GM23338 (cell line): ENCODE results near the gene WDSUB1. TPM values are rescaled to one million over a fixed set of nuclear protein-coding genes. Genes with fewer than 3 reads are reported as not detected.

Experiments
- ATAC-seq: fragments of 200-7000 bp; cut with Tn5 transposase; 3 replicates; pipeline ENCODE4 v1.9.1; 2020
- DNase-seq: peaks from one replicate; pipeline ENCODE4 v3.0.0-alpha.2; 2015; ENCODE audit warnings: low spot score
- H2AFZ ChIP-seq: fragments of 200-600 bp; sonication (generic); 2 replicates; pipeline ENCODE4 v1.8.0; 2016; ENCODE audit warnings: antibody characterized with exemption, mild to moderate bottlenecking, moderate library complexity
- H3F3A ChIP-seq: fragments of 200-600 bp; sonication (generic); replicated peaks from 2 replicates; pipeline ENCODE4 v1.8.0; 2017; ENCODE audit warnings: antibody characterized with exemption, mixed run types, low read depth
- H3K27ac ChIP-seq: fragments of 200-600 bp; sonication (generic); 2 replicates; pipeline ENCODE4 v1.6.1; 2016; ENCODE audit warnings: low read depth
- H3K27me3 ChIP-seq: fragments of 200-600 bp; sonication (generic); 2 replicates; pipeline ENCODE4 v1.8.0; 2016; ENCODE audit warnings: mild to moderate bottlenecking, mixed run types, moderate library complexity; ENCODE audit not compliant: insufficient read depth
- H3K36me3 ChIP-seq: fragments of 200-600 bp; sonication (generic); 2 replicates; pipeline ENCODE4 v1.8.0; 2016; ENCODE audit warnings: mild to moderate bottlenecking; ENCODE audit not compliant: insufficient read depth
- H3K4me1 ChIP-seq: fragments of 200-600 bp; sonication (generic); 2 replicates; pipeline ENCODE4 v1.8.0; 2016; ENCODE audit warnings: mild to moderate bottlenecking, moderate library complexity; ENCODE audit not compliant: insufficient read depth
- H3K4me2 ChIP-seq: fragments of 200-600 bp; sonication (generic); 2 replicates; pipeline ENCODE4 v1.7.1; 2017; ENCODE audit warnings: mixed run types
- H3K4me3 ChIP-seq: fragments of 200-600 bp; sonication (generic); 2 replicates; pipeline ENCODE4 v1.6.1; 2016; ENCODE audit warnings: mixed run types
- H3K79me2 ChIP-seq: fragments of 200-600 bp; sonication (generic); replicated peaks from 2 replicates; pipeline ENCODE4 v1.8.0; 2017; ENCODE audit warnings: mild to moderate bottlenecking; ENCODE audit not compliant: insufficient read depth
- H3K9me2 ChIP-seq: fragments of 200-600 bp; sonication (generic); 2 replicates; pipeline ENCODE4 v1.8.0; 2017; ENCODE audit not compliant: insufficient read depth
- H4K20me1 ChIP-seq: fragments of 200-600 bp; sonication (generic); replicated peaks from 2 replicates; pipeline ENCODE4 v1.8.0; 2017; ENCODE audit warnings: mild to moderate bottlenecking; ENCODE audit not compliant: insufficient read depth
- H3K27ac Mint-ChIP-seq: 2 replicates; pipeline ENCODE4 v1.8.0; 2020; ENCODE audit warnings: inconsistent platforms, mild to moderate bottlenecking, moderate library complexity, mixed read lengths
- H3K27me3 Mint-ChIP-seq: 3 replicates; pipeline ENCODE4 v1.8.0; 2022; ENCODE audit warnings: low read depth, mild to moderate bottlenecking, moderate library complexity, mixed read lengths, inconsistent platforms; ENCODE audit not compliant: insufficient read depth, poor library complexity
- H3K36me3 Mint-ChIP-seq: 3 replicates; pipeline ENCODE4 v1.8.0; 2021; ENCODE audit warnings: low read depth, mild to moderate bottlenecking, inconsistent platforms, moderate library complexity, mixed read lengths
- H3K4me1 Mint-ChIP-seq: 3 replicates; pipeline ENCODE4 v1.8.0; 2020; ENCODE audit warnings: mild to moderate bottlenecking, inconsistent platforms, mixed read lengths
- H3K4me3 Mint-ChIP-seq: 3 replicates; pipeline ENCODE4 v1.8.0; 2021; ENCODE audit warnings: moderate library complexity, mild to moderate bottlenecking, inconsistent platforms, mixed read lengths
- H3K9me3 Mint-ChIP-seq: 3 replicates; pipeline ENCODE4 v1.8.0; 2020; ENCODE audit warnings: moderate library complexity, mild to moderate bottlenecking, inconsistent platforms, mixed read lengths
- CREB1 ChIP-seq: fragments of 250-450 bp; sonication (Bioruptor Pico); IDR thresholded peaks from 2 replicates; pipeline ENCODE4 v1.5.0; 2020; ENCODE audit warnings: low read depth, mild to moderate bottlenecking, moderate library complexity
- EZH2 ChIP-seq: fragments of 200-600 bp; sonication (generic); IDR thresholded peaks from one replicate; pipeline ENCODE4 v1.8.0; 2017; ENCODE audit warnings: antibody characterized with exemption, mild to moderate bottlenecking, low read depth; ENCODE audit not compliant: unreplicated experiment
- EZH2phosphoT487 ChIP-seq: fragments of 200-600 bp; sonication (generic); IDR thresholded peaks from one replicate; pipeline ENCODE4 v1.8.1; 2018; ENCODE audit warnings: antibody characterized with exemption; ENCODE audit not compliant: unreplicated experiment
- JUNB ChIP-seq: IDR thresholded peaks from one replicate; pipeline ENCODE4 v1.6.1; 2016; ENCODE audit warnings: antibody characterized with exemption; ENCODE audit not compliant: unreplicated experiment
- NANOG ChIP-seq: IDR thresholded peaks from 2 replicates; pipeline ENCODE4 v1.6.1; 2016; ENCODE audit warnings: antibody characterized with exemption, borderline replicate concordance
- POLR2AphosphoS5 ChIP-seq: IDR thresholded peaks from 2 replicates; pipeline ENCODE4 v1.6.1; 2016; ENCODE audit warnings: antibody characterized with exemption, low read depth
- REST ChIP-seq: IDR thresholded peaks from one replicate; pipeline ENCODE4 v1.6.1; 2018; ENCODE audit warnings: antibody characterized with exemption; ENCODE audit not compliant: unreplicated experiment
- STAT1 ChIP-seq: IDR thresholded peaks from one replicate; pipeline ENCODE4 v1.6.1; 2016; ENCODE audit warnings: antibody characterized with exemption; ENCODE audit not compliant: unreplicated experiment
- ZNF114 ChIP-seq: fragments of 250-450 bp; sonication (Bioruptor Pico); IDR thresholded peaks from 2 replicates; pipeline ENCODE4 v1.5.0; 2020; ENCODE audit warnings: mild to moderate bottlenecking, moderate library complexity
- ZNF331 ChIP-seq: fragments of 250-450 bp; sonication (Bioruptor Pico); IDR thresholded peaks from 2 replicates; pipeline ENCODE4 v1.5.0; 2020; ENCODE audit warnings: low read depth, mild to moderate bottlenecking, moderate library complexity
- polyA plus RNA-seq: library from polyadenylated mRNA; unstranded; fragments of >200 nt; fragmentation: Nextera tagmentation; extraction: Ambion mirVana; gene quantifications from 2 replicates; pipeline ENCODE4 v1.2.1, GENCODE V29; 2016
- total RNA-seq: library from RNA; depleted of rRNA; stranded (reverse); fragments of >200 nt; shearing (Covaris generic); gene quantifications from 2 replicates; pipeline ENCODE4 v1.2.3, GENCODE V29; 2014
- TF ChIP-seq, protein P1 (sequence below): IDR thresholded peaks from 2 replicates; pipeline ENCODE4 v1.6.1; 2016; ENCODE audit warnings: antibody characterized with exemption
- TF ChIP-seq, protein P2 (sequence below): fragments of 250-450 bp; sonication (Bioruptor Pico); IDR thresholded peaks from 2 replicates; pipeline ENCODE4 v1.5.0; 2020; ENCODE audit warnings: mild to moderate bottlenecking, moderate library complexity
- TF ChIP-seq, protein P3 (sequence below), 2 experiments: fragments of 200-600 bp in 1 of 2; sonication (generic) in 1 of 2; conservative IDR thresholded peaks; 2 replicates each; pipeline versions ENCODE4 v1.5.1 to v1.6.1; 2016 to 2017; ENCODE audit warnings: antibody characterized with exemption in 2 of 2, low read depth in 2 of 2, mild to moderate bottlenecking in 2 of 2, moderate library complexity in 1 of 2

WDSUB1 gene
- total and polyA plus RNA-seq, 2 experiments from 2014 or later = 9.9 to 12.2 TPM

DNA sequence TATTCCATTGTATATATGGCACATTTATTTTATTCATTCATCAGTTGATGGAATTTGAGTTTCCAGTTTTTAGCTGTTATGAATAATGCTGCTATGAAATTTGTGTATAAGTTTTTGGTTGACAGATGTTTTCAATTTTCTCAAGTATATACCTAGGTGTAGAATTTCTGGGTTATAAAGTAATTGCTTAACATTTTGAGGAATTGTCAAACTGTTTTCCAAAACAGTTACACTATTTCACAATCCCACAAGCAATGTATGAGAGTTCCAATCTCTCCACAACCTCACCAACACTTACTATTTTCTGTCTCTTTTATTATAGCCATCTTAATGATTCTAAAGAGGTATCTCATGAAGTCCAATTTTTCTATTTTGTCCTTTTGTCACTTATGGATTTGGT is 12.5 kb upstream of the WDSUB1 start:
- TF ChIP-seq CREB1 (CRISPR knock-in tag) (no peak), REST (no peak), EZH2phosphoT487 (no peak), EZH2 (no peak), ZNF114 (CRISPR knock-in tag) (no peak), STAT1 (no peak), ZNF331 (CRISPR knock-in tag) (no peak), NANOG (no peak), JUNB (no peak), POLR2AphosphoS5 (no peak)
- TF ChIP-seq, protein P1, sequence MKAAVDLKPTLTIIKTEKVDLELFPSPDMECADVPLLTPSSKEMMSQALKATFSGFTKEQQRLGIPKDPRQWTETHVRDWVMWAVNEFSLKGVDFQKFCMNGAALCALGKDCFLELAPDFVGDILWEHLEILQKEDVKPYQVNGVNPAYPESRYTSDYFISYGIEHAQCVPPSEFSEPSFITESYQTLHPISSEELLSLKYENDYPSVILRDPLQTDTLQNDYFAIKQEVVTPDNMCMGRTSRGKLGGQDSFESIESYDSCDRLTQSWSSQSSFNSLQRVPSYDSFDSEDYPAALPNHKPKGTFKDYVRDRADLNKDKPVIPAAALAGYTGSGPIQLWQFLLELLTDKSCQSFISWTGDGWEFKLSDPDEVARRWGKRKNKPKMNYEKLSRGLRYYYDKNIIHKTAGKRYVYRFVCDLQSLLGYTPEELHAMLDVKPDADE = no peak
- TF ChIP-seq, protein P2, sequence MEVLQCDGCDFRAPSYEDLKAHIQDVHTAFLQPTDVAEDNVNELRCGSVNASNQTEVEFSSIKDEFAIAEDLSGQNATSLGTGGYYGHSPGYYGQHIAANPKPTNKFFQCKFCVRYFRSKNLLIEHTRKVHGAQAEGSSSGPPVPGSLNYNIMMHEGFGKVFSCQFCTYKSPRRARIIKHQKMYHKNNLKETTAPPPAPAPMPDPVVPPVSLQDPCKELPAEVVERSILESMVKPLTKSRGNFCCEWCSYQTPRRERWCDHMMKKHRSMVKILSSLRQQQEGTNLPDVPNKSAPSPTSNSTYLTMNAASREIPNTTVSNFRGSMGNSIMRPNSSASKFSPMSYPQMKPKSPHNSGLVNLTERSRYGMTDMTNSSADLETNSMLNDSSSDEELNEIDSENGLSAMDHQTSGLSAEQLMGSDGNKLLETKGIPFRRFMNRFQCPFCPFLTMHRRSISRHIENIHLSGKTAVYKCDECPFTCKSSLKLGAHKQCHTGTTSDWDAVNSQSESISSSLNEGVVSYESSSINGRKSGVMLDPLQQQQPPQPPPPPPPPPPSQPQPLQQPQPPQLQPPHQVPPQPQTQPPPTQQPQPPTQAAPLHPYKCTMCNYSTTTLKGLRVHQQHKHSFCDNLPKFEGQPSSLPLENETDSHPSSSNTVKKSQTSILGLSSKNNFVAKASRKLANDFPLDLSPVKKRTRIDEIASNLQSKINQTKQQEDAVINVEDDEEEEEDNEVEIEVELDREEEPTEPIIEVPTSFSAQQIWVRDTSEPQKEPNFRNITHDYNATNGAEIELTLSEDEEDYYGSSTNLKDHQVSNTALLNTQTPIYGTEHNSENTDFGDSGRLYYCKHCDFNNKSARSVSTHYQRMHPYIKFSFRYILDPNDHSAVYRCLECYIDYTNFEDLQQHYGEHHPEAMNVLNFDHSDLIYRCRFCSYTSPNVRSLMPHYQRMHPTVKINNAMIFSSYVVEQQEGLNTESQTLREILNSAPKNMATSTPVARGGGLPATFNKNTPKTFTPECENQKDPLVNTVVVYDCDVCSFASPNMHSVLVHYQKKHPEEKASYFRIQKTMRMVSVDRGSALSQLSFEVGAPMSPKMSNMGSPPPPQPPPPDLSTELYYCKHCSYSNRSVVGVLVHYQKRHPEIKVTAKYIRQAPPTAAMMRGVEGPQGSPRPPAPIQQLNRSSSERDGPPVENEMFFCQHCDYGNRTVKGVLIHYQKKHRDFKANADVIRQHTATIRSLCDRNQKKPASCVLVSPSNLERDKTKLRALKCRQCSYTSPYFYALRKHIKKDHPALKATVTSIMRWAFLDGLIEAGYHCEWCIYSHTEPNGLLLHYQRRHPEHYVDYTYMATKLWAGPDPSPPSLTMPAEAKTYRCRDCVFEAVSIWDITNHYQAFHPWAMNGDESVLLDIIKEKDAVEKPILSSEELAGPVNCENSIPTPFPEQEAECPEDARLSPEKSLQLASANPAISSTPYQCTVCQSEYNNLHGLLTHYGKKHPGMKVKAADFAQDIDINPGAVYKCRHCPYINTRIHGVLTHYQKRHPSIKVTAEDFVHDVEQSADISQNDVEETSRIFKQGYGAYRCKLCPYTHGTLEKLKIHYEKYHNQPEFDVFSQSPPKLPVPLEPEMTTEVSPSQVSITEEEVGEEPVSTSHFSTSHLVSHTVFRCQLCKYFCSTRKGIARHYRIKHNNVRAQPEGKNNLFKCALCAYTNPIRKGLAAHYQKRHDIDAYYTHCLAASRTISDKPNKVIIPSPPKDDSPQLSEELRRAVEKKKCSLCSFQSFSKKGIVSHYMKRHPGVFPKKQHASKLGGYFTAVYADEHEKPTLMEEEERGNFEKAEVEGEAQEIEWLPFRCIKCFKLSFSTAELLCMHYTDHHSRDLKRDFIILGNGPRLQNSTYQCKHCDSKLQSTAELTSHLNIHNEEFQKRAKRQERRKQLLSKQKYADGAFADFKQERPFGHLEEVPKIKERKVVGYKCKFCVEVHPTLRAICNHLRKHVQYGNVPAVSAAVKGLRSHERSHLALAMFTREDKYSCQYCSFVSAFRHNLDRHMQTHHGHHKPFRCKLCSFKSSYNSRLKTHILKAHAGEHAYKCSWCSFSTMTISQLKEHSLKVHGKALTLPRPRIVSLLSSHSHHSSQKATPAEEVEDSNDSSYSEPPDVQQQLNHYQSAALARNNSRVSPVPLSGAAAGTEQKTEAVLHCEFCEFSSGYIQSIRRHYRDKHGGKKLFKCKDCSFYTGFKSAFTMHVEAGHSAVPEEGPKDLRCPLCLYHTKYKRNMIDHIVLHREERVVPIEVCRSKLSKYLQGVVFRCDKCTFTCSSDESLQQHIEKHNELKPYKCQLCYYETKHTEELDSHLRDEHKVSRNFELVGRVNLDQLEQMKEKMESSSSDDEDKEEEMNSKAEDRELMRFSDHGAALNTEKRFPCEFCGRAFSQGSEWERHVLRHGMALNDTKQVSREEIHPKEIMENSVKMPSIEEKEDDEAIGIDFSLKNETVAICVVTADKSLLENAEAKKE (CRISPR knock-in tag) = no peak
- TF ChIP-seq, protein P3, sequence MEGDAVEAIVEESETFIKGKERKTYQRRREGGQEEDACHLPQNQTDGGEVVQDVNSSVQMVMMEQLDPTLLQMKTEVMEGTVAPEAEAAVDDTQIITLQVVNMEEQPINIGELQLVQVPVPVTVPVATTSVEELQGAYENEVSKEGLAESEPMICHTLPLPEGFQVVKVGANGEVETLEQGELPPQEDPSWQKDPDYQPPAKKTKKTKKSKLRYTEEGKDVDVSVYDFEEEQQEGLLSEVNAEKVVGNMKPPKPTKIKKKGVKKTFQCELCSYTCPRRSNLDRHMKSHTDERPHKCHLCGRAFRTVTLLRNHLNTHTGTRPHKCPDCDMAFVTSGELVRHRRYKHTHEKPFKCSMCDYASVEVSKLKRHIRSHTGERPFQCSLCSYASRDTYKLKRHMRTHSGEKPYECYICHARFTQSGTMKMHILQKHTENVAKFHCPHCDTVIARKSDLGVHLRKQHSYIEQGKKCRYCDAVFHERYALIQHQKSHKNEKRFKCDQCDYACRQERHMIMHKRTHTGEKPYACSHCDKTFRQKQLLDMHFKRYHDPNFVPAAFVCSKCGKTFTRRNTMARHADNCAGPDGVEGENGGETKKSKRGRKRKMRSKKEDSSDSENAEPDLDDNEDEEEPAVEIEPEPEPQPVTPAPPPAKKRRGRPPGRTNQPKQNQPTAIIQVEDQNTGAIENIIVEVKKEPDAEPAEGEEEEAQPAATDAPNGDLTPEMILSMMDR (conservative IDR thresholded peaks at IDR 0.05; ENCODE audit: low read depth in 2 of 2) = no peak
- Histone ChIP-seq H3K27me3 (no peaks in the 10 kb centered on the region), H2AFZ (no peak overlapping the region), H3K36me3 (no peaks in the 10 kb centered on the region), H3K79me2 (no peaks in the 10 kb centered on the region), H3K4me1 (no peaks in the 10 kb centered on the region), H3K4me2 (no peak overlapping the region), H3K9me2 (no peaks in the 10 kb centered on the region), H3K27ac (no peak overlapping the region), H3K4me3 (no peak overlapping the region), H3F3A (no peaks in the 10 kb centered on the region), H4K20me1 (no peaks in the 10 kb centered on the region)
- H3K4me3 Mint-ChIP-seq = no peak overlapping the region
- H3K9me3 Mint-ChIP-seq = no peaks in the 10 kb centered on the region; the same call in 2 of the 3 replicates
- H3K4me1 Mint-ChIP-seq = peaks cover 8% of the 10 kb centered on the region
- DNase-seq = no peak
- no peaks in the 10 kb centered on the region for H3K27me3 Mint-ChIP-seq
- no peak for ATAC-seq
- no peaks in the 10 kb centered on the region for H3K36me3 Mint-ChIP-seq
- H3K27ac Mint-ChIP-seq = no peak overlapping the region
